Esophagus squamous epithelium (tissue), 4 donors: ENCODE data around the gene GRIK4.

Experiments used
- CTCF ChIP-seq, 6 experiments: fragments of 450-650 bp in 4 of 6; fragments of 200-600 bp in 2 of 6; sonication (generic) in 2 of 6; IDR thresholded peaks; one replicate each; pipeline ENCODE4 v1.5.1; 2016 to 2019; ENCODE audit warnings: antibody characterized with exemption in 6 of 6, mild to moderate bottlenecking in 4 of 6, moderate library complexity in 4 of 6
- POLR2A ChIP-seq, 4 donors: fragments of 450-650 bp; IDR thresholded peaks; one replicate each; pipeline ENCODE4 v1.6.1; 2017; ENCODE audit warnings: antibody characterized with exemption in 4 of 4, mild to moderate bottlenecking in 4 of 4, moderate library complexity in 3 of 4

GRCh38 chr11:120900643-120901042 is 389.1 kb downstream of the GRIK4 start:
- TF ChIP-seq CTCF (IDR thresholded peaks at IDR 0.05) (no peak), POLR2A (IDR thresholded peaks at IDR 0.05) (no peak)
